Vagina (tissue), 2 donors: ENCODE results near the gene DMBX1.

ENCODE experiments used
- POLR2A ChIP-seq, 2 donors: fragments of 450-650 bp; IDR thresholded peaks; one replicate each; pipeline ENCODE4 v1.6.1; 2017; ENCODE audit warnings: antibody characterized with exemption in 2 of 2, mild to moderate bottlenecking in 2 of 2, moderate library complexity in 2 of 2
- POLR2AphosphoS5 ChIP-seq, 2 donors: sonication (generic); formaldehyde crosslinking; IDR thresholded peaks; one replicate each; pipeline ENCODE4 v1.9.0; 2017; ENCODE audit warnings: antibody characterized with exemption in 2 of 2, mild to moderate bottlenecking in 2 of 2, low read depth in 1 of 2; ENCODE audit not compliant: insufficient read depth in 1 of 2
- TF ChIP-seq, protein P1 (sequence below), 3 experiments: fragments of 450-650 bp in 2 of 3; fragments of 200-600 bp in 1 of 3; sonication (generic) in 1 of 3; IDR thresholded peaks; one replicate each; pipeline ENCODE4 v1.5.1; 2017 to 2019; ENCODE audit warnings: antibody characterized with exemption in 3 of 3, mild to moderate bottlenecking in 2 of 3, moderate library complexity in 2 of 3

DNA sequence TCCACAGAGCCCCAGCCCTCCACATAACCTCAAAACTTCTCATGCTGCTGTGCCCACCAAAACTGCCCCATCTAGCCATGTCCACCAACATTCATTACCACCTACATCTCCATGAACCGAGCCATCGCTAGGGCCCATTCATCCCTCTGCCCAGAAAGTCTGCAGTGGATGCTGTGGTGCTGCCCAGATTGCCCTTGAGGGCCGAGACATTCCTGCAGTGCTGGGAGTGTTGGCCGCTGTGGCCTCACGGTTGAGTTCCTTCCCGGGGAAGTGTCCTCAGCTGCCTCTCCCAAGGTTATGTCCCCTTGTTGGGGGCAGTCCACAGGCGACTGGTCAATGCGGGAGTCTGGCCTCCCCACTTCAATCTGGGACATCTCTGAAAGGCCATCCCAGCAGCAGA, 30.3 kb upstream of the DMBX1 start:
- TF ChIP-seq, protein P1, sequence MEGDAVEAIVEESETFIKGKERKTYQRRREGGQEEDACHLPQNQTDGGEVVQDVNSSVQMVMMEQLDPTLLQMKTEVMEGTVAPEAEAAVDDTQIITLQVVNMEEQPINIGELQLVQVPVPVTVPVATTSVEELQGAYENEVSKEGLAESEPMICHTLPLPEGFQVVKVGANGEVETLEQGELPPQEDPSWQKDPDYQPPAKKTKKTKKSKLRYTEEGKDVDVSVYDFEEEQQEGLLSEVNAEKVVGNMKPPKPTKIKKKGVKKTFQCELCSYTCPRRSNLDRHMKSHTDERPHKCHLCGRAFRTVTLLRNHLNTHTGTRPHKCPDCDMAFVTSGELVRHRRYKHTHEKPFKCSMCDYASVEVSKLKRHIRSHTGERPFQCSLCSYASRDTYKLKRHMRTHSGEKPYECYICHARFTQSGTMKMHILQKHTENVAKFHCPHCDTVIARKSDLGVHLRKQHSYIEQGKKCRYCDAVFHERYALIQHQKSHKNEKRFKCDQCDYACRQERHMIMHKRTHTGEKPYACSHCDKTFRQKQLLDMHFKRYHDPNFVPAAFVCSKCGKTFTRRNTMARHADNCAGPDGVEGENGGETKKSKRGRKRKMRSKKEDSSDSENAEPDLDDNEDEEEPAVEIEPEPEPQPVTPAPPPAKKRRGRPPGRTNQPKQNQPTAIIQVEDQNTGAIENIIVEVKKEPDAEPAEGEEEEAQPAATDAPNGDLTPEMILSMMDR (IDR thresholded peaks at IDR 0.05): no peak
- TF ChIP-seq POLR2A (IDR thresholded peaks at IDR 0.05) (no peak), POLR2AphosphoS5 (IDR thresholded peaks at IDR 0.05; ENCODE audit: insufficient read depth in 1 of 2, low read depth in 1 of 2) (no peak)
